Measurements from ENCODE around the gene FBXL15.

DNA sequence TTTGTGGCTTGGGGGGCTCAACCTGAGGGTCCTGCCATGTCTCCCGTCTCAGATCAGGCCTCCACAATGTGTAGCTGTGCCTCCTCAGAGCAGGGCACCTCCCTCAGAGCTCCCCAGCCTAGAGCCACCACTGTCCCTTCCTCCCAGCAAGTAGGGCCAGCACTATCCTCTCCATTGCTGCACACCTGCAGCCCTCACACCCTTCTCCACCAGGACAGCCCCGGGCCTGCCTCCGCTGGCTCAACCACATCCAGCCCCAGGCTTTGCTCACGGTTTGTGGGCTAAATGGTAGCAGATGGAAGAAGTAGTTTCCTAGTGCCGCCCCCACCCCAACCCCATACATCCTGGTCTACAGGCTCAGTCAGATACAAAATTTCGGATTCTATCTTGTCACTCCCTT lies 15.0 kb upstream of the FBXL15 start:
- TF ChIP-seq RCOR2 (CRISPR knock-in tag; IDR thresholded peaks at IDR 0.05) (no peak), POLR2A (IDR thresholded peaks at IDR 0.05; ENCODE audit: insufficient read depth in 1 of 2, low read depth in 2 of 2, low read length in 2 of 2) (no peak), ZNF740 (CRISPR knock-in tag; IDR thresholded peaks at IDR 0.05) (no peak), MAFF (IDR thresholded peaks at IDR 0.05; ENCODE audit: low read depth, low read length) (no peak), NFIB (CRISPR knock-in tag; IDR thresholded peaks at IDR 0.05; ENCODE audit: borderline replicate concordance) (no peak), MXI1 (IDR thresholded peaks at IDR 0.05; ENCODE audit: borderline replicate concordance, low read depth, low read length) (no peak), ZNF775 (CRISPR knock-in tag; IDR thresholded peaks at IDR 0.05; ENCODE audit: borderline replicate concordance) (no peak), RXRA (CRISPR knock-in tag; IDR thresholded peaks at IDR 0.05) (no peak), PATZ1 (CRISPR knock-in tag; IDR thresholded peaks at IDR 0.05) (no peak)
- TF ChIP-seq, protein P1, sequence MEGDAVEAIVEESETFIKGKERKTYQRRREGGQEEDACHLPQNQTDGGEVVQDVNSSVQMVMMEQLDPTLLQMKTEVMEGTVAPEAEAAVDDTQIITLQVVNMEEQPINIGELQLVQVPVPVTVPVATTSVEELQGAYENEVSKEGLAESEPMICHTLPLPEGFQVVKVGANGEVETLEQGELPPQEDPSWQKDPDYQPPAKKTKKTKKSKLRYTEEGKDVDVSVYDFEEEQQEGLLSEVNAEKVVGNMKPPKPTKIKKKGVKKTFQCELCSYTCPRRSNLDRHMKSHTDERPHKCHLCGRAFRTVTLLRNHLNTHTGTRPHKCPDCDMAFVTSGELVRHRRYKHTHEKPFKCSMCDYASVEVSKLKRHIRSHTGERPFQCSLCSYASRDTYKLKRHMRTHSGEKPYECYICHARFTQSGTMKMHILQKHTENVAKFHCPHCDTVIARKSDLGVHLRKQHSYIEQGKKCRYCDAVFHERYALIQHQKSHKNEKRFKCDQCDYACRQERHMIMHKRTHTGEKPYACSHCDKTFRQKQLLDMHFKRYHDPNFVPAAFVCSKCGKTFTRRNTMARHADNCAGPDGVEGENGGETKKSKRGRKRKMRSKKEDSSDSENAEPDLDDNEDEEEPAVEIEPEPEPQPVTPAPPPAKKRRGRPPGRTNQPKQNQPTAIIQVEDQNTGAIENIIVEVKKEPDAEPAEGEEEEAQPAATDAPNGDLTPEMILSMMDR (CRISPR knock-in tag; IDR thresholded peaks at IDR 0.05): no peak
- TF ChIP-seq, protein P2, sequence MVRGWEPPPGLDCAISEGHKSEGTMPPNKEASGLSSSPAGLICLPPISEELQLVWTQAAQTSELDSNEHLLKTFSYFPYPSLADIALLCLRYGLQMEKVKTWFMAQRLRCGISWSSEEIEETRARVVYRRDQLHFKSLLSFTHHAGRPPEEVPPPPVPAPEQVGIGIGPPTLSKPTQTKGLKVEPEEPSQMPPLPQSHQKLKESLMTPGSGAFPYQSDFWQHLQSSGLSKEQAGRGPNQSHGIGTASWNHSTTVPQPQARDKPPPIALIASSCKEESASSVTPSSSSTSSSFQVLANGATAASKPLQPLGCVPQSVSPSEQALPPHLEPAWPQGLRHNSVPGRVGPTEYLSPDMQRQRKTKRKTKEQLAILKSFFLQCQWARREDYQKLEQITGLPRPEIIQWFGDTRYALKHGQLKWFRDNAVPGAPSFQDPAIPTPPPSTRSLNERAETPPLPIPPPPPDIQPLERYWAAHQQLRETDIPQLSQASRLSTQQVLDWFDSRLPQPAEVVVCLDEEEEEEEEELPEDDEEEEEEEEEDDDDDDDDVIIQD (CRISPR knock-in tag; IDR thresholded peaks at IDR 0.05; ENCODE audit: low read depth): no peak
- TF ChIP-seq, protein P3, sequence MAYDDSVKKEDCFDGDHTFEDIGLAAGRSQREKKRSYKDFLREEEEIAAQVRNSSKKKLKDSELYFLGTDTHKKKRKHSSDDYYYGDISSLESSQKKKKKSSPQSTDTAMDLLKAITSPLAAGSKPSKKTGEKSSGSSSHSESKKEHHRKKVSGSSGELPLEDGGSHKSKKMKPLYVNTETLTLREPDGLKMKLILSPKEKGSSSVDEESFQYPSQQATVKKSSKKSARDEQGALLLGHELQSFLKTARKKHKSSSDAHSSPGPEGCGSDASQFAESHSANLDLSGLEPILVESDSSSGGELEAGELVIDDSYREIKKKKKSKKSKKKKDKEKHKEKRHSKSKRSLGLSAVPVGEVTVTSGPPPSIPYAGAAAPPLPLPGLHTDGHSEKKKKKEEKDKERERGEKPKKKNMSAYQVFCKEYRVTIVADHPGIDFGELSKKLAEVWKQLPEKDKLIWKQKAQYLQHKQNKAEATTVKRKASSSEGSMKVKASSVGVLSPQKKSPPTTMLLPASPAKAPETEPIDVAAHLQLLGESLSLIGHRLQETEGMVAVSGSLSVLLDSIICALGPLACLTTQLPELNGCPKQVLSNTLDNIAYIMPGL (CRISPR knock-in tag; IDR thresholded peaks at IDR 0.05; ENCODE audit: borderline replicate concordance in 1 of 2, low read depth in 1 of 2): no peak
- TF ChIP-seq, protein P4, sequence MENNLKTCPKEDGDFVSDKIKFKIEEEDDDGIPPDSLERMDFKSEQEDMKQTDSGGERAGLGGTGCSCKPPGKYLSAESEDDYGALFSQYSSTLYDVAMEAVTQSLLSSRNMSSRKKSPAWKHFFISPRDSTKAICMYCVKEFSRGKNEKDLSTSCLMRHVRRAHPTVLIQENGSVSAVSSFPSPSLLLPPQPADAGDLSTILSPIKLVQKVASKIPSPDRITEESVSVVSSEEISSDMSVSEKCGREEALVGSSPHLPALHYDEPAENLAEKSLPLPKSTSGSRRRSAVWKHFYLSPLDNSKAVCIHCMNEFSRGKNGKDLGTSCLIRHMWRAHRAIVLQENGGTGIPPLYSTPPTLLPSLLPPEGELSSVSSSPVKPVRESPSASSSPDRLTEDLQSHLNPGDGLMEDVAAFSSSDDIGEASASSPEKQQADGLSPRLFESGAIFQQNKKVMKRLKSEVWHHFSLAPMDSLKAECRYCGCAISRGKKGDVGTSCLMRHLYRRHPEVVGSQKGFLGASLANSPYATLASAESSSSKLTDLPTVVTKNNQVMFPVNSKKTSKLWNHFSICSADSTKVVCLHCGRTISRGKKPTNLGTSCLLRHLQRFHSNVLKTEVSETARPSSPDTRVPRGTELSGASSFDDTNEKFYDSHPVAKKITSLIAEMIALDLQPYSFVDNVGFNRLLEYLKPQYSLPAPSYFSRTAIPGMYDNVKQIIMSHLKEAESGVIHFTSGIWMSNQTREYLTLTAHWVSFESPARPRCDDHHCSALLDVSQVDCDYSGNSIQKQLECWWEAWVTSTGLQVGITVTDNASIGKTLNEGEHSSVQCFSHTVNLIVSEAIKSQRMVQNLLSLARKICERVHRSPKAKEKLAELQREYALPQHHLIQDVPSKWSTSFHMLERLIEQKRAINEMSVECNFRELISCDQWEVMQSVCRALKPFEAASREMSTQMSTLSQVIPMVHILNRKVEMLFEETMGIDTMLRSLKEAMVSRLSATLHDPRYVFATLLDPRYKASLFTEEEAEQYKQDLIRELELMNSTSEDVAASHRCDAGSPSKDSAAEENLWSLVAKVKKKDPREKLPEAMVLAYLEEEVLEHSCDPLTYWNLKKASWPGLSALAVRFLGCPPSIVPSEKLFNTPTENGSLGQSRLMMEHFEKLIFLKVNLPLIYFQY (CRISPR knock-in tag; IDR thresholded peaks at IDR 0.05; ENCODE audit: borderline replicate concordance): no peak

Measured in HepG2 (cell line).